RCC 7860 (cell line): ENCODE data around the gene NSUN2.
"Not testable (repeated sequence)": the region's sequence is repeated elsewhere in the genome, so short reads cannot be mapped to it uniquely, and the experiment has no call there.

ENCODE experiments used
- DNase-seq: peaks from one replicate; pipeline ENCODE4 v3.0.0-alpha.2; 2015; ENCODE audit warnings: low spot score
- FAIRE-seq: peaks from 2 replicates; lab custom pipeline; 2012; peaks lifted over from hg19 to GRCh38; lab: Jason Lieb, UNC

Gene NSUN2

DNA sequence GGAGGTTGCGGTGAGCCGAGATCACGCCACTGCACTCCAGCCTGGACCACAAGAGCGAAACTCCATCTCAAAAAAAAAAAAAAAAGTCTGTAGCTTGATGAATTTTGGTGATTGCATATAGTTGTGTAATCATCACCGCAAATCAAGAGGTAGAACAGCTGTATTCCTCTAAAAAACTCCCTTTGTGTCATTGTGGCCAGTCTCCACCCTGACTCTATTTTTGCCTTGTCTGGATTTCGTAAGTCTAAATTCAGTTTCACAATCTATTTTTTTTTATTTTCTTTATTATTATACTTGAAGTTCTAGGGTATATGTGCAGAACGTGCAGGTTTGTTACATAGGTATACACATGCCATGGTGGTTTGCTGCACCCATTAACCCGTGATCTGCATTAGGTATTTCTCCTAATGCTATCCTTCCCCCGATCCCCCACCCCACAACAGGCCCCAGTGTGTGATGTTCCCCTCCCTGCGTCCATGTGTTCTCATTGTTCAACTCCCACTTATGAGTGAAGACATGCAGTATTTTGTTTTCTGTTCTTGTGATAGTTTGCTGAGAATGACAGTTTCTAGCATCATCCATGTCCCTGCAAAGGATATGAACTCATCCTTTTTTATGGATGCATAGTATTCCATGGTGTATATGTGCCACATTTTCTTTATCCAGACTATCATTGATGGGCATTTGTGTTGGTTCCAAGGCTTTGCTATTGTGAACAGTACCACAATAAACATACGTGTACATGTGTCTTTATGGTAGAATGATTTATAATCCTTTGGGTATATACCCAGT lies 12.9 kb upstream of the NSUN2 start:
- not testable (repeated sequence) for DNase-seq, FAIRE-seq

DNA sequence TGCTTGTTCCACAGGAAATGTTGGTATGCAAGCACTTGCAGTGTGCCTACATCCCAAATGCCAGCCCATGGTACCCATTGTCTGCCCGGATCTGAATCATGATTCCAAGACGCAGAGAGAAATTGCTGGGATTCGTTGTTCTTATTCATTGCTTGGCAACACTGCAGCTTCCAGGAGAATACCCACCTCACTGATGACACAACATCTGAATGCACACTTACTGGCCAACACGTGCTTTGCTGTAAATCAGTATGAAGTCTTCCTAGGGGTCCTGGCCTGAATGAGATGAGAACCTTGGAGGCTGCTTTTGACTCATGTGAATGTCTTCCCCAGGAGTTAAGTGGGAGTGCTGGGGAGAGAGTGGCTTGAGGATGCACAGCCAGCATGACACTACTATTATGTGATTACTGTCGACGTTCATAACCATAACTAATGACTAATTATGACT lies 12.0 kb upstream of the NSUN2 start:
- no peak for FAIRE-seq
- DNase-seq = no peak

DNA sequence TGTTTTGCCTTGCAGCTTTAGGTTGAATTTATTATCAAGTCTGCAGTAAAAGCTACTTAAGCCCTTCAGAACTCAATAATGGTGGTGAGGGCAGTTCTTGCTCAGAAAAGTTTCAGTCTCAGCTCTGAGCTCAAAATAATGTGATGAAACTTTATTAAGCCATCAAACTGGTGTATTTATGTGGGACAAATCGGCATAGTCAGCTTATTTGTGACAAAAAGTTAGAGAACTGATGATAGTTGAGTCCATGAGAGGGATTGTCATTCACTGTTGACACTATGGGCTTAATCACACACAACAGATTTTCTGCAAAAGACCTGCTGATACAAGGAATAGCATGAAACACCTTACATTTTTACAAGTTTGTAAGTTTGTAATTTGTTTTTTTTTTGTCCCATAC lies 9.8 kb upstream of the NSUN2 start:
- DNase-seq = no peak
- FAIRE-seq = no peak

DNA sequence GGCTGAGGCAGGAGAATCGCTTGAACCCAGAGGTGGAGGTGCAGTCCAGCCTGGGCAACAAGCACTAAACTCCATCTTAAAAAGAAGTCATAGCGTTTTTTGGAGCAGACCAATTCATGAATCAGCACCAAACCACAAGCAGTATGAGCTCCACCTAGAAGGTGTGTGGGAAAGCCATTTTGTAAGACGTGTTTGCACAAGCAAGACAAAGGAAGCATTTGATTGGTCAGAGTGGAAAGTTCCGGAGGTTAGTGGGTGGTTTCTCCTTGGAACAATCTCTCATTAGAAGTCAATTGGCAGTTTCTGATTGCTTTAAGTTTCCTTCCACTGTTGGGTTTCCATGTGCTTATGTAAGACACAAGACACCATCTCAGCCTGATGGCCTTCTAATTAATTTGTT lies 5.4 kb upstream of the NSUN2 start:
- DNase-seq (no peak), FAIRE-seq (no peak)

DNA sequence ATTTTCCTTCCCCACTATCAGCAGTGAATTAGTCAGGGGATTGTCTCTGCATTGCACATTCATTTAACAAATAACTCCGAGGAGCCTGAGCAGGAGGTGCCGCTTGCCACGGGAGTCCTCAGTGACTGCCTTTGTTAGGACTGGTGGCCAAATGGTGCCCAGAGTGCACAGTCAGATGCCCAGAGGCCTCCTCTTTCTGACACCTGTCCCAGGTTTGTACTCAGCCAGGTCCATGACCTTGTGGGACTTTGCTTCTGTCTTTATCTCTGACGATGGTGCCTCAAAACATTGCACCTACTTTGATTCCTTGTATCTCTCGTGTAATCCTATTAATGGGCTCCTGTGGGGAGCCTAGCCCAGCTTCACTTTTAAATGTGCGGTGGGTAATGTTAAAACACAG lies 4.7 kb upstream of the NSUN2 start:
- DNase-seq = no peak
- no peak for FAIRE-seq

DNA sequence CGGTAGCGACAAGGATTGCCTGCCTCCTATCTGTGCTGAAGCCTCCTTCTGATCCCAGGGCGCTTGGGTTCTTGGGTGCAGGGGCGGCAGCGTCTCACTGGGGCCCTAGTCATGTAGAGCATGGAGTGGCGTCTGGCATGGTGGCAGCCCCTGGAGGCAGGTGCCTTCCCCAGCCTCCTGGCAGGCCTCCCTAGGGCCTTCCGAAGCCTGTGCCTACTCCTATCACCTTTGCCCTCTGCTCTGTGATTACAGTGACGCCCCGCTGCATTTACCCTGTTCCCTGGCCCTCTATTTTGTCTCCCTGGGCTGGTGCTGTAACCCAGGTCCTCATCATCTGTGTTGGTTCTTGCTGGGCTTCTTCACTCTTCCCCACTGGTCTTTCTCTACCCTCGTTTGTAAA lies 4.2 kb upstream of the NSUN2 start:
- DNase-seq (no peak), FAIRE-seq (no peak)

DNA sequence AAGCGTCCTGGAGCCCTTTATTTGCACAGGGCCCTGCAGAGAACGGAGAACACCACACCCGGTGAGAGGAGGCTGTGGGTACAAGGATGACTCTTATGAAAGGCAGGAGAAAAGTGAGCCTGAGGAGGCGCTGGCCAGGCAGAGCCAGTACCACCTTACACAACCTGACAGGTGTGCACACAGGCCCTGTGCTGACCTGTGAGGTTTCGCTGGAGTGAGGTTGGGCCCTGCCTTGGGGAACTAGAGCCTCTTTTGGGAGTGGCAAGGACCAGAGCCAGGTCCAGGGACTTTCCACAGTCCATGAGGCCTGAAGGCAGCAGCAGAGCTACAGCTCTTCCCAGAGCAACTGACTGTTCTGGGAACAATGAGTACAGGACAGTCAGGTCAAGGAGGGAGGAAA lies 3.4 kb upstream of the NSUN2 start:
- FAIRE-seq (no peak), DNase-seq (no peak)

DNA sequence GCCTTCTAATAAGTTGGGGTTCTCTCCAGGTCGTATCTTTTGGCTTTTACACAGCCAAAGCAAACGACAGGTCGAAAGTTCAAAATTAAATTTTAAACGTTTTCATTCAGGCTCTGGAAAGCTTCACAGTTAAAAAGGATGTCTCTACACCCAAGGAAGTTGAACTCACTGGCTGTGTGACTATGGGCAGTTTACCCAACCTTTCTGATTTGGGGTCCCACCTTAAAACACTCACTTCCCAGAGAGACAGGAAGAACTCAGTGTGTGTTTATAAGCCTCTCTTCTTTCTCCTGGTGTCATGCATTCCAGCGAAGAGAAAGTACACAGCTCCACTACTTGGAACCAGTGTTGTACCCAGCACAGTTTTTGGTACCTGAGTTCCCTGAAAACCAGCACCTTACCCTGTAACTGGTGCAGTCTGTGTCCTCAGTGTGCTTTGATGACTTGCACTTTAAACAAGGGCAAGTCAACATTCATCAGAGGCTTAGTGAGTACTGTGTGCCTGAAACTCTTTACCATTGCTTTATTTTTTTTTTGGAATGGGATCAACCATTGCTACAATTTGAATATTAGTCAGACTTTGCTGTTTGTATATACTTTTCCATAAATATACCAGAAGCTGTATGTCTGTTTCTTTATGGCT lies 2.1 kb upstream of the NSUN2 start:
- FAIRE-seq (no peak), DNase-seq (no peak)

DNA sequence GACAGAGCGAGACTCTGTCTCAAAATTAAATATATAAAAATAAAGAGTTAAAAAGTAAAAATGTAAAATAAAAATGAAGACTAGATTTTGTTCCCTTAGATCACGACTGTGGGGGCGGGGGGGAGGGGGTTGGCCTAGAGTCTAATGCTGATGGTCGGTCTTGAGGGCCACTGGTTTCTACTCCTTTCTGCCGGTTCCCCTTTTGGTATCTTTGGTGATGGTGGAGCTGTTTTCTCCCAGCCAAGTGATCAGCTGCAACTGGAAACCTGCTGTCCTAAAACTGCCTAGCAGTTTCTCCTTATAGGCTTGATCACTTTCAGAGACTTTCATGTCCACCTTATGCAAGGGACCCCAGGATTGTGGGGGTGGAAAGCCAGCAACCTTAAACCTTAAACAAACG lies 1.5 kb upstream of the NSUN2 start:
- FAIRE-seq (no peak), DNase-seq (no peak)

DNA sequence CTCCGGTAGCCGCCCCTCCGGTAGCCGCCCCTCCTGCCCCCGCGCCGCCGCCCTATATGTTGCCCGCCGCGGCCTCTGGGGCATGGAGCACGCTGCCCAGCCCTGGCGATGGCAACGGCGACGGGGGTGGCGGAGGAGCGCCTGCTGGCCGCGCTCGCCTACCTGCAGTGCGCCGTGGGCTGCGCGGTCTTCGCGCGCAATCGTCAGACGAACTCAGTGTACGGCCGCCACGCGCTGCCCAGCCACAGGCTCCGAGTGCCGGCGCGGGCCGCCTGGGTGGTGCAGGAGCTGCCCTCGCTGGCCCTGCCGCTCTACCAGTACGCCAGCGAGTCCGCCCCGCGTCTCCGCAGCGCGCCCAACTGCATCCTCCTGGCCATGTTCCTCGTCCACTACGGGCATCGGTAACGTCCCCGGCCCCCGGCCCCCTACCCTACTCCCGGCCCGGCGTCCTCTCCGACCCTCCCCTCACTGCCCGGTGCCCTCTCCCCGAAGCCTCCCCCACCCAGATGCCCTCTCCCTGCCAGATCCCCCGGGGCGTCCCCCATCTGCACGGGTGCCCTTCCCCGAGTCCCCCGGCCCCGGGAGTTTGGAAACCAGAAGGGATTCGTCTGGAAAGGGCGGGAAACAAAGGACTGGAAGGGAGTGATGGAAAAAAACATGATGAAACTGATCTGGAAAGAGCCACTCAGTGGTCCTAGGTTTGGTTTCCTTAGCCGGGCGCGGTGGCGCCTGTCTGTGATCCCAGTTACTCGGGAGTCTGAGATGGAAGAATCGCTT lies 813 bp upstream of the NSUN2 start:
- DNase-seq (no peak), FAIRE-seq (no peak)

DNA sequence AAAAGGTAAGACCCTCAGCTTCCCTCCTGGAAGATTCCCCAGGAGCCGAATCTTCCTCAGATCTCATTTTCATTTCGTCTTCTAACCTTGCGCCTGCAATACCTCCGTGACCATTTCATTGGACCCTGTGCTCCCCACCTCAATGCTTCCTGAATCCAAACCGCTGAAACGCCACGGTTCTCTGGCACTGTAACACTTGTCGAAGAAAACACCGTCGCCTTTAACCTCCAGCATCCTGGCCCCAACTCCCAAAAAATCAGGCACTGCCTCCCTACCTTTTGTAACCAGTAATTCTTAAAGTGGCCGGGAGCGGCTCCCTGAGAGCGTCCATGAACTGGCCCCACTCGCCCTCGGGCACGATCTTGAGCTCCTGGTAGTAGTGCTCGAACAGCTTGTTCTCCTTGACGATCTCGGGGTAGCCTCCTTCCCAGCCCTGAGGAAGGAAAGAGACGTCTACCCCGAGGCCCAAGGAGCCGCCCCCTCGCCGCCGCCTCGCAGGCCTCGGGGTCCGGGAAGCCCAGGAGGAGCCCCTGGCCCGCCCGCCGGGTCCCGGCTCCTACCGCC lies 438 bp downstream of the NSUN2 start:
- no peak for FAIRE-seq
- no peak for DNase-seq

DNA sequence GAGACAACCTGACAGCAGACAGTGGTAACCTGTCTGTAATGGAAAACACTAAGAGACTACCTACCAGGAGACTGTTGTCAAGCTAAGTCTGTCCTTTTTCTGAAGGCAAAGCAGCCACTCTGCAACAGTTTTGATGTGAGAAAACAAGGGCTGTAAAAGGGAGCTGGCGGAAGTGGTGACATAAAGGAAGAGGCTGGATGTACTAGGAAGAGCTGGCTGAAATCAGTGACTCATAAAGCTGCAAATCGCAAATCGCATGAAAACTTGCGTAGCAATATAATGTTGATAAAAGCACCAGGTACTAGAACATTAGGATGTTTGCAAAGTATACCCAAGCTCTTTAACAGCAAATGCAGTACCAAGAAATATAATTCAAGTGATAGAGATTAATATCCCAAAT lies 1.4 kb downstream of the NSUN2 start:
- DNase-seq (no peak), FAIRE-seq (no peak)

DNA sequence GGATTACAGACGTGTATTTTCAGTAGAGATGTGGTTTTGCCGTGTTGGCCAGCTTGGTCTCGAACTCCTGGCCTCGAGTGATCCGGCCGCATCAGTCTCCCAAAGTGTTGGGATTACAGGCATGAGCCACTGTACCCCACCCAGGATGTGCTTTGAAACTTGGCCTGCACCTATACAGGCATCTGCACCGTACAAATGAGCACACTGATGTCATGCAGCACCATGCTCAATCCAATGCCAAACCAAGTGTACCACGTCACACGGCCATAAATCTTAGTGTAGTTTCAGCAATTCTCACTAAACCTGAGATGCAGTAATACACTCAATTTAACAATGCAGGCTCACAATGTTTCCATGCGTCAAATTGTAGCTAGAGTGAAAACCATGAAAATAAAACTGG lies 6.3 kb downstream of the NSUN2 start:
- FAIRE-seq = no peak
- DNase-seq = no peak

DNA sequence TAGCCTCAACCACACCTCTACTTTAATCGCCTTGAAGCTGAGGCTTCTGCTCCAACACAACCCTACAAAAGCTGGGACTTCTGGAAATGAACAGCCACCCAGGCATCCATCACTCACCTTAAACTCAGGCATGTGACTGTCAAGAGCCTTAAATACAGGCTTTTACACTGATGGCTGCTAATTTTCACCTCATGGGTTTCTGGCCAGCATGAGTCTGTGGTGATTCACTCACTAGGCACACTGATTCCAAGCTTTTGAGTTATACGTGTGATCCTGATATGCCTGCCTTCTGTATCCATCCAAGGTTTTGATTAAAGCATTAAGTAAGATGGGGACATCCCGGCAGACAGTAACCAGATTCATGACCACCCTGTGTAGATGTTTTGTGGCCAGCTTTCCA lies 8.9 kb downstream of the NSUN2 start:
- FAIRE-seq (no peak), DNase-seq (no peak)

DNA sequence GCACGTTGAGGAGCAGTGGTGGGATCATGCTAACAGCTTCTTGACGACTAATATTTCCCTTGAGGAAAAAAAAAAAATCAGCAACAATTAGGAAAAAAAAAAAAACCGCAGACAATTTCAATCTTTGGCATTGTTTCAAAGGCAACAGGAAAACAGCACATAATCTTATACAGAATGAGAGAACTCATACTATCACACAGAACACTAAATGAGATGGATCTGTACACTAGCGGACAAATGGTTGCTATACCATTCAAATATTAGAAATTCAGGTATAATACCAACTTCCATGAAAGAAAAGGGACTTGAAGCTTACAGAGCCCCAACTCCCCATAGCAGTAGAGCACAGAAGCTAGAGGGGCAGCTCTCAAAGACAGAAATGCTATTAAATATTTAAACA lies 9.6 kb downstream of the NSUN2 start:
- FAIRE-seq = no peak
- no peak for DNase-seq

DNA sequence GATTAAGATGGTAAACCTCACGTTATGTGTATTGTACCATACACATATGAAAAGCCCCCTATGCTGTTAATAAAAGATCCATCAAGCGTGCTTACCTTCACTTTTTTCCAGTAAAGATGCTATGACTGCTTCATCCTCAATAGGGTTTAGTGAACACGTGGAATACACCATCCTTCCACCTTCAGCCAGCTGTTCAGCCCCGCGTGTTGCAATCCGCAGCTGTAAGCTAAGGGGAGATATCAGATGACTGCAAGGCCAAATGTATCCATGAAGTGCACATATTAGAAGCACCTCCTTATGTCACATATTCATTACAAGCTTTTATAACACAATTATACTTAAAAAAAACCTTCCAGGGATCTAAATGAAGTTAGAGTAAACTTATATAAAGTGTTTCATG lies 16.2 kb downstream of the NSUN2 start:
- DNase-seq = no peak
- FAIRE-seq = no peak

DNA sequence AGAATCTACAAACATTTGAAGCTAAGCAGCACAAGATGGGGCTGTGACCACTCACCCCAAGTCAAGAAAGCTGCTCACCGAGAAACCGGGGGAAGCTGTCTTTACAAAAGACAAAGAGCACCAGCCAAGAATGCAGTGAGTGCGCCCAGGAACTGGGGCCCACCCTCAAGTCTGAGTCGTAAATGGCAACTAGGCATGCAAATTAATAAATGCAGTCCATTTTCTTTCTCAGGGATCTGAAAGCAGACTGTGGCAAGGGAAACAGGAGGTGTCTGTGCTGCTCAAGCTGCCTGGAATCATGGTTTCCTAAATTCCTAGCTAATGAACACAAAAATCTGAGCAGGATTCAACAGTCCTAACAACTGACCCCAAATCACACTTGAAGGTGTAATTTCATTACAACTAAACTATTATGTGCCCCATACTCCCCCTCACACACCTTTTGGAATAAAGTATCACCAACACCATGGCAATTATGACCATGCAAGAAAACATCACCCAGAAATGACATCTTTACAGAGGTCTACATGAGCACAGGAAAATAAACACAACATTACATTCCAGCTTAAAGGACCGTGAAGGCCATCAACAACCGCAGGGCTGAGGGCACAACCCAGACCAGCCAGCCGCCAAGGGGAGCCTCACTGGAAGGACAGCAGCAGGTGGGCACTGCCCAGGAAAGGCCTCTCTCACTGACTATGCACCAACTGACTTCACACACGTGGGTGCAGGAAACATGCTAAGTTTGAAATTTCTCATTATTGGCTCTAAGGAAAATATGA lies 17.6 kb downstream of the NSUN2 start:
- FAIRE-seq (no peak), DNase-seq (no peak)

DNA sequence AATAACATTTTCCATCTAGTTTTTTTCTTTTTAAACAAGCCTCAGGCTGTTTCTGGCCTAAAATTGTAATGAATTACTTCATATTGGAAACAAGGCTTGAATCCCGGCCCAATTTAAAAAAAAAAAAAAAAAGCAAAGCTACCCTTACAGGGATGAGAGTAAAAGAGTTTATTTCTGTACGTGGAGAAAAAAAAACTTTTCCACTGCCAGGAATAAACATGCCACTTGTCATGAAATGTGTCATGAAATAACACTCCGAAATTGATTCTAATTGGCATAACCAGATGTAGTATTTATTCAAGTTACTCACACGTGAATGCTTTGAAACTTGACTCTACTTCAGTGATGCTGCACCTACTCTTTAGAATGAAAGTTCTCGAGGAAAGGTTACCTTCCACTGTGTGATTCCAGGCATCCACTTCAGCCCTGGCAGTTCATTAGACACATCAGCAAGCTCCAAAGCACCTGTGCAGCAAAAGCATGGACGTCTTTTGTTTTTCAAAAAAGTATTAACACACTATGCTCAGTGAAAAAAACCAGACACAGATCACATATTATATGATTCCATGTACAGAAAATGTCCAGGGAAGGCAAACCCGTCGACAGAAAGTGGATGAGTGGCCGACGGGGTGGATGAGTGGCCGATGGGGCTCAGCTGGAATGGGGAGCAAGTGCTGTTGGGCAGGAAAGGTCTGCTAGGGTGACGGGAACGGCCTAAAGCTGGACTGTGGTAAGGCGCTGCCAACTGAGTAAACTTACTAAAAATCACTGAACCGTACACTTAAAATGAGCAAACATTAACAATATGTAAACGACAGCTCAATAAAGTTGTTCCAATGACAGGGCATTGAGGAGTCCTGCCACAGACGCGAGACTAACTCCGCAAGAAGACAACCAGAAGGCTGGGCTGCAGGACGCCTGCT lies 21.2 kb downstream of the NSUN2 start:
- FAIRE-seq (no peak), DNase-seq (no peak)

DNA sequence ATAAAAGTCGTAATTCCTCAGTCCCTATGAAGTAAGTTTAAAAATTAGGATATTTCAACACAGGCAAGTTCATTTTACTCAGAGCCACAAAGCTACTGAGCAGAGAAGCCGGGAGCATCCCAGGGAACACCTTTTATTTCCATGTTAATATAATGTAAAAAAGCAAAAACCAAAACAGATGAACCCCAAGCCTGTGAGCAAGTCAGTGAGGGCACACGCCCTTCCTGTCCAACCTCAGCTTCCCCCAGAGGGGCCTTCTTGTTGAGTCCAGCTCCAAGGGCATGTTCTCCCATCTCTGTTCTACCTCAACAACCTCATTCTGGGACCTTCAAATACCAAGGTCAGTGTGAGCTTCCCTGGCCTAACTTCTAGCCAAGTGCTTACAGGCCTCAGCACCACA lies 24.8 kb downstream of the NSUN2 start:
- no peak for FAIRE-seq
- DNase-seq = no peak

DNA sequence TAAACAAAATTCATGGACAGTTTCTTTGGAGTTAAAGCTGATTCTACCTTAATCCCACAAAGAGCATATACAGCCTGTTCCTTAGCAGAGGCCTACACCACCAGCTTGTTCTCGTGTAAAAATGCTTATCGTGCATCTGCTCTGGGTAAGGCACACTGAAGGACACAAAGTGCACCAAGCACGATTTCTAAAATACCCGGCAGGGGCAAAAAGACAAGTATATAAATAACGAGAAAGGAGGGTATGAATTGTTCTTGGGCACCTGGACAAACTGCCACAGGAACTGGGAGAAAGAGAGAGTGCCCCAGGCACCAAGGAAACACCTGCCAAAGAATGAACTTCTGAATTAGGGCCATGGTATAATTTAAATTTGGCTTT lies 25.3 kb downstream of the NSUN2 start:
- DNase-seq = no peak
- FAIRE-seq = no peak
